T-cell (primary cell): ENCODE measurements around the gene MFSD2A. TPM values are rescaled to one million over a fixed set of nuclear protein-coding genes. Genes with fewer than 3 reads are reported as not detected.
"Not testable (repeated sequence)": the region's sequence is repeated elsewhere in the genome, so short reads cannot be mapped to it uniquely, and the experiment has no call there.

Source experiments
- ATAC-seq, 4 experiments: fragments of 200-7000 bp in 3 of 4; fragments of 150-1000 bp in 1 of 4; cut with Tn5 transposase; replicated peaks in 1 of 4; 1 replicate in 3 of 4; 2 replicates in 1 of 4; pipeline ENCODE4 v1.10.0; 2021; ENCODE audit warnings: moderate library complexity in 3 of 4, mild to moderate bottlenecking in 2 of 4, moderate number of reproducible peaks in 1 of 4
- CTCF ChIA-PET, 2 donors: fragments of 300-600 bp; sonication (Branson Sonifier 250); formaldehyde crosslinking; loops; one replicate each; lab custom pipeline; 2022; ENCODE audit warnings: antibody characterized with exemption in 2 of 2; lab: Charles Lee
- POLR2A ChIA-PET, 2 donors: fragments of 300-600 bp; sonication (Branson Sonifier 250); formaldehyde crosslinking; loops; one replicate each; lab custom pipeline; 2022; ENCODE audit warnings: antibody characterized with exemption in 2 of 2; lab: Charles Lee
- DNase-seq, 35 experiments: peaks; one replicate each; pipeline versions ENCODE4 v3.0.0 to v3.0.0-alpha.2; 2013 to 2023
- H3K27ac ChIP-seq: one replicate; pipeline ENCODE4 v1.5.1; 2013; ENCODE audit warnings: low read length
- H3K27me3 ChIP-seq, 2 experiments: replicated peaks in 1 of 2; 1 replicate in 1 of 2; 2 replicates in 1 of 2; pipeline versions ENCODE4 v1.6.1 to v1.7.0; 2013; ENCODE audit warnings: low read length in 1 of 2, mixed read lengths in 1 of 2; ENCODE audit not compliant: control insufficient read depth in 2 of 2, insufficient read depth in 2 of 2; ENCODE audit errors: extremely low read depth in 1 of 2
- H3K36me3 ChIP-seq, 2 donors: 1 replicate in 1 of 2; 2 replicates in 1 of 2; pipeline versions ENCODE4 v1.6.1 to v1.7.0; 2013; ENCODE audit warnings: low read length in 1 of 2; ENCODE audit not compliant: control insufficient read depth in 2 of 2, insufficient read depth in 1 of 2; ENCODE audit errors: extremely low read depth in 1 of 2
- H3K4me1 ChIP-seq, 2 experiments: 1 replicate in 1 of 2; 2 replicates in 1 of 2; pipeline versions ENCODE4 v1.6.1 to v1.7.0; 2013; ENCODE audit warnings: low read length in 2 of 2, mixed read lengths in 1 of 2; ENCODE audit not compliant: insufficient read depth in 2 of 2, control insufficient read depth in 1 of 2; ENCODE audit errors: extremely low read depth in 1 of 2
- H3K4me3 ChIP-seq, 2 donors: 1 replicate in 1 of 2; 2 replicates in 1 of 2; pipeline versions ENCODE4 v1.5.1 to v1.7.0; 2013; ENCODE audit warnings: mild to moderate bottlenecking in 2 of 2, low read length in 1 of 2, moderate library complexity in 1 of 2; ENCODE audit not compliant: control insufficient read depth in 1 of 2; ENCODE audit errors: extremely low read depth in 1 of 2
- H3K9me3 ChIP-seq: 2 replicates; pipeline ENCODE4 v1.7.0; 2013
- H3K27ac Mint-ChIP-seq, 2 donors: one replicate each; pipeline ENCODE4 v1.8.0; 2020 to 2021; ENCODE audit warnings: mild to moderate bottlenecking in 2 of 2, mixed read lengths in 2 of 2
- H3K27me3 Mint-ChIP-seq, 2 donors: one replicate each; pipeline ENCODE4 v1.8.0; 2021 to 2022; ENCODE audit warnings: mixed read lengths in 2 of 2
- H3K36me3 Mint-ChIP-seq: one replicate; pipeline ENCODE4 v1.8.0; 2021; ENCODE audit warnings: mixed read lengths
- H3K4me1 Mint-ChIP-seq, 3 donors: one replicate each; pipeline ENCODE4 v1.8.0; 2020 to 2022; ENCODE audit warnings: mixed read lengths in 3 of 3, mild to moderate bottlenecking in 1 of 3
- H3K4me3 Mint-ChIP-seq, 3 donors: one replicate each; pipeline ENCODE4 v1.8.0; 2020 to 2022; ENCODE audit warnings: mild to moderate bottlenecking in 3 of 3, mixed read lengths in 3 of 3, moderate library complexity in 3 of 3
- H3K9me3 Mint-ChIP-seq, 3 donors: one replicate each; pipeline ENCODE4 v1.8.0; 2020 to 2022; ENCODE audit warnings: mixed read lengths in 3 of 3
- WGBS: methylation state at CpG from one replicate; pipeline ENCODE4 v1.1.5; 2013; ENCODE audit warnings: missing lambda C conversion rate; ENCODE audit not compliant: insufficient coverage; 5-methylcytosine and 5-hydroxymethylcytosine counted together
- total RNA-seq, 35 experiments: library from RNA in 6 of 35; stranded (reverse) in 6 of 35; fragments of 120-200 nt in 1 of 35; gene quantifications; one replicate each; pipeline versions ENCODE4 v1.2.1 to v1.2.4 and lab custom pipeline; 2013 to 2026

Gene MFSD2A
- total RNA-seq, 5 donors from 2014 or later (not counting 1 experiment from before 2014, with no cell fraction given) = 0.39 to 3.5 (median 1.4) TPM

DNA sequence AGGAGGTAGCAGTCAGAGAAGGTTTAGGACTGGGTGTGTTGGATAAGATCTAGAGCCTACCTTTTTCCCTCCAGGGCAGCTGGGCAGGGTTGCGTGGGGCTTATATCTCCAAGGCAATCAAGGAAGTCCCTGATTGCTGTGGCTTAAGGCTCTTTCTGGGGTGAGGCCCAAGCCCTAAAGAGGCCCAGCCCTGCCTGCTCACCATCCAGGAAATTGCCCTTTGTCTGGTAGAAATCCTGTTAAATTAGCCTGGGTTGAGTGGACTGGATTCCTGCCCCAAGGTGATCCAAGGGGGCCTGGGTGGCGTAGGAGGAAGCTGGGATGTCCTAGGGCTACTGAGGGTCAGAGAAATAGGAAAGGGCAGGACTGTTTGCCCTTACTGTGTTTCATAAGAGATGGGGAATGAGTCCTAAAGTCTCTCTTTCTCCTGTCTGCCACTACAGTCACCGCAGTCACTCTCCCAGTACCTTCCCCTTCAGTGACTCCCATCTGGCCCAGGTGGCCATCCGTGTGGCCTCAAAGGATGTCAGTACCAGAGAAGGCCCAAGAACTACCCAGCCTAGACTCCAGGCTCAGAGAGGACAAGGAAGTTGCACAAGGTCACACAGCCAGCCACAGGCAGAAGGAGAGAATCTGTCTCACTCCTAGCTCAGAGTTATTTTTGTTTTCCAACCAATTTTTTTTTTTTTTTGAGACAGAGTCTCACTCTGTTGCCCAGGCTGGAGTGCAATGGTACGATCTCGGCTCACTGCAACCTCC, 25.8 kb downstream of the MFSD2A start:
- Mint-ChIP-seq H3K4me3 (no peak overlapping the region), H3K4me1 (no peaks in the 10 kb centered on the region), H3K27ac (no peak overlapping the region), H3K27me3 (no peaks in the 10 kb centered on the region), H3K9me3 (no peaks in the 10 kb centered on the region), H3K36me3 (no peaks in the 10 kb centered on the region)
- ChIA-PET POLR2A (no interaction called here), CTCF (no interaction called here)
- Histone ChIP-seq H3K4me1 (no peaks in the 10 kb centered on the region), H3K36me3 (no peaks in the 10 kb centered on the region), H3K27me3 (no peaks in the 10 kb centered on the region), H3K27ac (no peak overlapping the region), H3K4me3 (no peak overlapping the region), H3K9me3 (no peaks in the 10 kb centered on the region)
- no peak for DNase-seq
- no peak for ATAC-seq
- WGBS = 69% methylated on average over 2 of the region's 6 CpGs

DNA sequence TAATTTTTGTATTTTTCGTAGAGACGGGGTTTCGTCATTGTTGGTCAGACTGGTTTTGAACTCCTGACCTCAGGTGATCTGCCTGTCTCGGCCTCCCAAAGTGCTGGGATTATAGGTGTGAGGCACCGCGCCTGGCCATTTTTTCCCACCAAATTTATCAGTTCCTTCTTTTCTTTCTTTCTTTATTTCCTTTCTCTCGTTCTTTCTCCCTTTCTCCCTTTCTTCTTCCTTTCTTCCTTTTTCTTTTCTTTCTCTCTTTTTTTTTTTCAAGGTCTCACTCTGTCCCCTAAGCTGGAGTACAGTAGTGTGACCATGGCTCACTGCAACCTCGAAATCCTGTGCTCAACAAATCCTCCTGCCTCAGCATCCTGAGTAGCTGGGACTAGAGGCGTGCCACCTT, 26.4 kb downstream of the MFSD2A start:
- no peaks in the 10 kb centered on the region for H3K4me1 Mint-ChIP-seq
- H3K27me3 Mint-ChIP-seq = no peaks in the 10 kb centered on the region
- Histone ChIP-seq H3K27me3 (no peaks in the 10 kb centered on the region), H3K4me1 (no peaks in the 10 kb centered on the region), H3K27ac (no peak overlapping the region), H3K9me3 (no peaks in the 10 kb centered on the region), H3K36me3 (no peaks in the 10 kb centered on the region), H3K4me3 (no peak overlapping the region)
- DNase-seq = no peak
- WGBS = 97% methylated on average over 6 of the region's 9 CpGs
- no peaks in the 10 kb centered on the region for H3K36me3 Mint-ChIP-seq
- H3K9me3 Mint-ChIP-seq = no peaks in the 10 kb centered on the region
- no peak overlapping the region for H3K4me3 Mint-ChIP-seq
- H3K27ac Mint-ChIP-seq = no peak overlapping the region
- no peak for ATAC-seq
- ChIA-PET CTCF (interaction anchor here in 1 of 2 donors (0.6 kb wide), 1 partner anchor 332 kb away, joined by 3 read pairs; no protein-coding TSS in a partner anchor), POLR2A (no interaction called here)

GRCh38 chr1:39981945-39982344, 27.0 kb downstream of the MFSD2A start:
- H3K36me3 Mint-ChIP-seq = no peaks in the 10 kb centered on the region
- ATAC-seq = no peak
- Histone ChIP-seq H3K27ac (no peak overlapping the region), H3K36me3 (no peaks in the 10 kb centered on the region), H3K4me1 (no peaks in the 10 kb centered on the region), H3K27me3 (no peaks in the 10 kb centered on the region), H3K4me3 (no peak overlapping the region), H3K9me3 (no peaks in the 10 kb centered on the region)
- no peaks in the 10 kb centered on the region for H3K27me3 Mint-ChIP-seq
- CTCF ChIA-PET = interaction anchor here in 1 of 2 donors (0.6 kb wide), 1 partner anchor 333 kb away, joined by 3 read pairs; no protein-coding TSS in a partner anchor
- POLR2A ChIA-PET = no interaction called here
- no peak overlapping the region for H3K4me3 Mint-ChIP-seq
- whole genome bisulfite sequencing = no CpG with 5 or more reads among the region's 2 CpGs
- H3K4me1 Mint-ChIP-seq = no peaks in the 10 kb centered on the region
- DNase-seq = no peak
- no peaks in the 10 kb centered on the region for H3K9me3 Mint-ChIP-seq
- no peak overlapping the region for H3K27ac Mint-ChIP-seq

GRCh38 chr1:39984480-39984879, 29.5 kb downstream of the MFSD2A start:
- H3K9me3 ChIP-seq, DNase-seq, H3K4me3 Mint-ChIP-seq, H3K27ac Mint-ChIP-seq, H3K36me3 ChIP-seq, H3K4me1 Mint-ChIP-seq, H3K4me3 ChIP-seq, H3K27me3 ChIP-seq, H3K9me3 Mint-ChIP-seq, ATAC-seq, H3K27me3 Mint-ChIP-seq, POLR2A ChIA-PET, H3K4me1 ChIP-seq, H3K36me3 Mint-ChIP-seq, H3K27ac ChIP-seq: not testable (repeated sequence)
- CTCF ChIA-PET = interaction anchor here in 1 of 2 donors (0.6 kb wide), 1 partner anchor 185 kb away, joined by 3 read pairs; no protein-coding TSS in a partner anchor
- no CpG with 5 or more reads among the region's 2 CpGs for WGBS

DNA sequence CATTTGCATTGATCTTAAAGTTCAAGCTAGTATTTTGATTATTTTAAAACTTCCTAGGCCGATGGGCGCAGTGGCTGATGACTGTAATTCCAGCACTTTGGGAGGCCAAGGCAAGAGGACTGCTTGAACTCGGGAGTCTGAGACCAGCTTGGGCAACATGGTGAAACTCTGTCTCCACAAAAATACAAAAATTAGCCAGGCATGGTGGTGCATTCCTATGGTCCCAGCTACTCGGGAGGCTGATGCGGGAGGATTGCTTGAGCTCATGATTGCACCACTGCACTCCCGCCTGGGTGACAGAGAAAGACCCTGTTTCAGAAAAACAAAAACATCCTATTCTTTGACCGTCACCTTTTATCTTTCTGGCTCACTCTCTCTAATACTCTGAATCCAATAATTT, 30.0 kb downstream of the MFSD2A start:
- Histone ChIP-seq H3K4me3 (no peak overlapping the region), H3K27me3 (no peaks in the 10 kb centered on the region), H3K27ac (no peak overlapping the region), H3K36me3 (no peaks in the 10 kb centered on the region), H3K9me3 (no peaks in the 10 kb centered on the region), H3K4me1 (no peaks in the 10 kb centered on the region)
- ATAC-seq (no peak), DNase-seq (no peak)
- no peak overlapping the region for H3K27ac Mint-ChIP-seq
- POLR2A ChIA-PET = no interaction called here
- H3K27me3 Mint-ChIP-seq = no peaks in the 10 kb centered on the region
- no peak overlapping the region for H3K4me3 Mint-ChIP-seq
- H3K36me3 Mint-ChIP-seq = no peaks in the 10 kb centered on the region
- 94% methylated on average over 7 of the region's 7 CpGs for WGBS
- no peaks in the 10 kb centered on the region for H3K9me3 Mint-ChIP-seq
- CTCF ChIA-PET = interaction anchor here in 1 of 2 donors (0.6 kb wide), 1 partner anchor 184 kb away, joined by 3 read pairs; no protein-coding TSS in a partner anchor
- H3K4me1 Mint-ChIP-seq = no peaks in the 10 kb centered on the region

GRCh38 chr1:39987869-39988268, 32.9 kb downstream of the MFSD2A start:
- no peak overlapping the region for H3K27ac Mint-ChIP-seq
- WGBS = 100% methylated on average over 2 of the region's 3 CpGs
- no peak overlapping the region for H3K4me3 Mint-ChIP-seq
- Histone ChIP-seq H3K36me3 (no peaks in the 10 kb centered on the region), H3K4me1 (no peaks in the 10 kb centered on the region), H3K9me3 (no peaks in the 10 kb centered on the region), H3K27me3 (no peaks in the 10 kb centered on the region), H3K4me3 (no peak overlapping the region), H3K27ac (no peak overlapping the region)
- H3K36me3 Mint-ChIP-seq = no peaks in the 10 kb centered on the region
- ATAC-seq (no peak), DNase-seq (no peak)
- ChIA-PET CTCF (no interaction called here), POLR2A (no interaction called here)
- H3K4me1 Mint-ChIP-seq = peaks cover 0 to 2% (median 0%) of the 10 kb centered on the region in 3 donors
- no peaks in the 10 kb centered on the region for H3K27me3 Mint-ChIP-seq
- H3K9me3 Mint-ChIP-seq = no peaks in the 10 kb centered on the region
